K562 (cell line): ENCODE results near the gene CC2D2B. TPM values are rescaled to one million over a fixed set of nuclear protein-coding genes. Genes with fewer than 3 reads are reported as not detected.

Source experiments
- ARID1B ChIP-seq: fragments of 450-650 bp; IDR thresholded peaks from 2 replicates; pipeline ENCODE4 v1.6.1; 2016; ENCODE audit warnings: antibody characterized with exemption, mild to moderate bottlenecking, inconsistent platforms
- CBFA2T2 ChIP-seq: fragments of 450-650 bp; conservative IDR thresholded peaks from 2 replicates; pipeline ENCODE4 v1.6.1; 2017; ENCODE audit warnings: mild to moderate bottlenecking
- HEY1 ChIP-seq: fragments of 250-450 bp; sonication (Bioruptor Pico); IDR thresholded peaks from 2 replicates; pipeline ENCODE4 v1.5.0; 2020; ENCODE audit warnings: mild to moderate bottlenecking, moderate library complexity, borderline replicate concordance
- KAT7 ChIP-seq: sonication (generic); formaldehyde crosslinking; IDR thresholded peaks from 2 replicates; pipeline ENCODE4 v1.8.0; 2022; ENCODE audit warnings: missing genetic modification reagents, mild to moderate bottlenecking, borderline replicate concordance
- MTA2 ChIP-seq: fragments of 450-650 bp; IDR thresholded peaks from 2 replicates; pipeline ENCODE4 v1.6.1; 2016; ENCODE audit warnings: low read depth
- NCOR1 ChIP-seq: fragments of 450-650 bp; IDR thresholded peaks from 2 replicates; pipeline ENCODE4 v1.6.1; 2016; ENCODE audit warnings: mild to moderate bottlenecking, moderate library complexity
- NR1H2 ChIP-seq: sonication (generic); formaldehyde crosslinking; IDR thresholded peaks from 2 replicates; pipeline ENCODE4 v1.4.0; 2020; ENCODE audit warnings: mild to moderate bottlenecking, missing genetic modification reagents
- RB1 ChIP-seq: fragments of 450-650 bp; IDR thresholded peaks from 2 replicates; pipeline ENCODE4 v1.6.1; 2017; ENCODE audit warnings: low read depth, mild to moderate bottlenecking
- REST ChIP-seq, 2 experiments: fragments of 450-650 bp; formaldehyde crosslinking in 1 of 2; IDR thresholded peaks; 2 replicates each; pipeline versions ENCODE4 v1.4.0 to v1.6.1; 2014 to 2020; ENCODE audit warnings: mild to moderate bottlenecking in 2 of 2, borderline replicate concordance in 1 of 2, low read depth in 1 of 2
- SMARCA4 ChIP-seq: fragments of 450-650 bp; IDR thresholded peaks from 2 replicates; pipeline ENCODE4 v1.6.1; 2016
- SMARCE1 ChIP-seq: fragments of 450-650 bp; IDR thresholded peaks from 2 replicates; pipeline ENCODE4 v1.7.1; 2016; ENCODE audit warnings: mild to moderate bottlenecking
- SRSF3 ChIP-seq: fragments of 200-400 bp; formaldehyde crosslinking; IDR thresholded peaks from 2 replicates; pipeline ENCODE4 v1.6.1; 2016; ENCODE audit warnings: mild to moderate bottlenecking, low read length, moderate library complexity; ENCODE audit not compliant: insufficient read depth
- TCF3 ChIP-seq: sonication (generic); formaldehyde crosslinking; IDR thresholded peaks from 2 replicates; pipeline ENCODE4 v1.4.0; 2020; ENCODE audit warnings: mild to moderate bottlenecking, missing genetic modification reagents
- polyA plus RNA-seq, 8 experiments: library from polyadenylated mRNA; depleted of rRNA in 4 of 8; stranded (reverse) in 5 of 8; unstranded in 3 of 8; fragments of >200 nt; fragmentation: Nextera tagmentation in 2 of 8; fragmentation: Illumina TruSeq in 1 of 8; extraction: Ambion mirVana in 2 of 8; extraction: Trizol in 1 of 8; gene quantifications; 2 replicates each; pipeline versions ENCODE4 v1.2.1 to v1.2.3, GENCODE V29; 2011 to 2014; ENCODE audit warnings: inconsistent platforms in 1 of 8, missing spikeins in 1 of 8
- total RNA-seq, 7 experiments: library from RNA; depleted of rRNA in 6 of 7; stranded (reverse); fragments of >200 nt in 6 of 7; fragmentation: Illumina TruSeq in 2 of 7; extraction: Trizol in 2 of 7; gene quantifications; 2 replicates each; pipeline versions ENCODE4 v1.2.1 to v1.2.3, GENCODE V29; 2011 to 2021; ENCODE audit warnings: low replicate concordance in 1 of 7

Gene CC2D2B
- total and polyA plus RNA-seq, 9 of the 15 experiments (the other 6 are each of a cell fraction or from before 2014, with no cell fraction given): 0.10 to 0.34 (median 0.20) TPM; not detected in 5

- TF ChIP-seq REST (IDR thresholded peaks at IDR 0.05; ENCODE audit: borderline replicate concordance): peak; percentile 38
- no peak for TF ChIP-seq REST (CRISPR knock-in tag; IDR thresholded peaks at IDR 0.05; ENCODE audit: low read depth)
- TF ChIP-seq KAT7 (CRISPR knock-in tag): no peak
- TF ChIP-seq NCOR1: peak; percentile 73
- peak; percentile 59; the same call in 1 of the 2 replicates for TF ChIP-seq SMARCA4
- no peak for TF ChIP-seq RB1
- no peak for TF ChIP-seq HEY1 (CRISPR knock-in tag)
- no peak for TF ChIP-seq NR1H2 (CRISPR knock-in tag)
- TF ChIP-seq MTA2: peak; percentile 61
- TF ChIP-seq SMARCE1: 0 out of 2 replicates have a peak, but pooled peaks have one; percentile 30
- TF ChIP-seq CBFA2T2: peak; percentile 75
- no peak for TF ChIP-seq SRSF3
- TF ChIP-seq ARID1B: peak; percentile 84
- TF ChIP-seq TCF3 (CRISPR knock-in tag): peak; percentile 84
Measured at GRCh38 chr10:96022739-96023138, 115.0 kb downstream of the CC2D2B start (continued).
